Endodermal cell (in vitro differentiated cells): ENCODE measurements around the gene LDAH. TPM values are rescaled to one million over a fixed set of nuclear protein-coding genes. Genes with fewer than 3 reads are reported as not detected.

ENCODE experiments used
- DNase-seq: peaks from one replicate; pipeline ENCODE4 v3.0.0-alpha.2; 2017
- H3K27ac ChIP-seq: 2 replicates; pipeline ENCODE4 v1.5.1; 2013; ENCODE audit warnings: mild to moderate bottlenecking, low read depth, low read length, moderate library complexity
- H3K27me3 ChIP-seq: 2 replicates; pipeline ENCODE4 v1.6.1; 2013; ENCODE audit warnings: mild to moderate bottlenecking, low read length, moderate library complexity; ENCODE audit not compliant: insufficient read depth, control insufficient read depth, poor library complexity, severe bottlenecking
- H3K36me3 ChIP-seq: 2 replicates; pipeline ENCODE4 v1.7.0; 2013; ENCODE audit warnings: mild to moderate bottlenecking, low read length, moderate library complexity; ENCODE audit not compliant: control insufficient read depth, insufficient read depth
- H3K4me1 ChIP-seq: one replicate; pipeline ENCODE4 v1.7.0; 2013; ENCODE audit warnings: low read length; ENCODE audit not compliant: control insufficient read depth, insufficient read depth
- H3K4me3 ChIP-seq: 2 replicates; pipeline ENCODE4 v1.5.1; 2013; ENCODE audit warnings: mild to moderate bottlenecking, low read length, moderate library complexity
- H3K9ac ChIP-seq: 2 replicates; pipeline ENCODE4 v1.6.1; 2013; ENCODE audit warnings: mild to moderate bottlenecking, low read length, moderate library complexity; ENCODE audit not compliant: poor library complexity, severe bottlenecking; ENCODE audit errors: extremely low read depth
- H3K9me3 ChIP-seq: 2 replicates; pipeline ENCODE4 v1.6.1; 2013; ENCODE audit warnings: mild to moderate bottlenecking, low read length, moderate library complexity; ENCODE audit not compliant: control insufficient read depth
- H3K27ac Mint-ChIP-seq: 2 replicates; pipeline ENCODE4 v1.8.0; 2020; ENCODE audit warnings: mixed read lengths
- H3K27me3 Mint-ChIP-seq: 2 replicates; pipeline ENCODE4 v1.8.0; 2021; ENCODE audit warnings: mild to moderate bottlenecking, mixed read lengths; ENCODE audit not compliant: insufficient read depth
- H3K36me3 Mint-ChIP-seq: 2 replicates; pipeline ENCODE4 v1.8.0; 2020; ENCODE audit warnings: low read depth, mixed read lengths
- H3K4me1 Mint-ChIP-seq: 2 replicates; pipeline ENCODE4 v1.8.0; 2020; ENCODE audit warnings: mixed read lengths
- H3K4me3 Mint-ChIP-seq: 2 replicates; pipeline ENCODE4 v1.8.0; 2020; ENCODE audit warnings: mild to moderate bottlenecking, moderate library complexity, mixed read lengths
- H3K9me3 Mint-ChIP-seq: 2 replicates; pipeline ENCODE4 v1.8.0; 2020; ENCODE audit warnings: mild to moderate bottlenecking, mixed read lengths
- WGBS, 2 experiments: methylation state at CpG; one replicate each; pipeline versions ENCODE4 v1.1.5 to v1.1.7; 2013; ENCODE audit warnings: missing lambda C conversion rate in 2 of 2, mixed read lengths in 1 of 2; ENCODE audit not compliant: insufficient coverage in 1 of 2, insufficient read length in 1 of 2; 5-methylcytosine and 5-hydroxymethylcytosine counted together
- total RNA-seq, 2 donors: library from RNA; stranded (reverse); fragmentation: NEBNext Ultra II Directional in 1 of 2; extraction: Animal tissue kit (Norgen Biotek cat#: 25700) in 1 of 2; gene quantifications; 2 replicates in 1 of 2; 3 replicates in 1 of 2; pipeline ENCODE4 v1.2.1, GENCODE V29; 2021
- TF ChIP-seq, protein P1 (sequence below): fragments of 200-600 bp; sonication (generic); conservative IDR thresholded peaks from 2 replicates; pipeline ENCODE4 v1.5.0; 2021; ENCODE audit warnings: antibody characterized with exemption, mild to moderate bottlenecking

LDAH gene
- total RNA-seq, 2 donors from 2014 or later, result 28.7 to 42.2 TPM

GRCh38 chr2:20635113-20635510 is 187.8 kb downstream of the LDAH start:
- H3K27ac Mint-ChIP-seq, result no peak overlapping the region

DNA sequence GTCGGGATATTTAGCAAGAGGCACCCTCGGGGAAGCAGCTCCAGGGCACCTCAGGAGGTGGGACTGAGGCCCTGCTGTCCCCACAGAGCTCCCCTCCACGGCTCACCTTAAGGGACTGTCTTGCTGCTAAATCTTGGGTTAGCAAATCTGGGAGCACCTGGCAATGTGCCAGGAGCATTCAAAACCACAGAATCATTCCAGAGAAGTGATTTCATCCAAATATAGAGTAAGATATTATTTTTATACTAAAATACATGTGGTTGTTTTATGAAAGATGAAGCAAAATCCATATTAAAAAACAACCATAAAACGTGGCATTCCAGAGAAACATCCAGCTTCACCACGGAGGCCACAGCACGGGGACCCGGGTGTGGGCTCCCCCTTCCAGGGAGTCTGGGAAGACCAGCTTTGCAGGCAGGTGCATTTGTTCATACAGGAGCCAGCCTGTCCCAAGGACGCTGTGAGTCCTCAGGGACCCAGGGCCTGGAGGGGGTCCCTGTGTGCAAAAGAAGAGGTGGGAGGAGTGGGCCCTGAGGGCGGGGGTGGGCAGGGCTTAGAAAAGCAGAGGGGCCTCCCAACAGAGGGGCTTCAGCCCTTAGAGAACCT is 188.3 kb downstream of the LDAH start:
- no peak overlapping the region for H3K9ac ChIP-seq
- Mint-ChIP-seq H3K9me3 (no peaks in the 10 kb centered on the region), H3K27me3 (no peaks in the 10 kb centered on the region), H3K36me3 (peaks cover 11% of the 10 kb centered on the region), H3K4me3 (no peak overlapping the region), H3K27ac (no peak overlapping the region), H3K4me1 (peaks cover 18% of the 10 kb centered on the region)
- DNase-seq, result no peak
- H3K27ac ChIP-seq, result no peak overlapping the region
- H3K4me3 ChIP-seq, result no peak overlapping the region
- TF ChIP-seq, protein P1, sequence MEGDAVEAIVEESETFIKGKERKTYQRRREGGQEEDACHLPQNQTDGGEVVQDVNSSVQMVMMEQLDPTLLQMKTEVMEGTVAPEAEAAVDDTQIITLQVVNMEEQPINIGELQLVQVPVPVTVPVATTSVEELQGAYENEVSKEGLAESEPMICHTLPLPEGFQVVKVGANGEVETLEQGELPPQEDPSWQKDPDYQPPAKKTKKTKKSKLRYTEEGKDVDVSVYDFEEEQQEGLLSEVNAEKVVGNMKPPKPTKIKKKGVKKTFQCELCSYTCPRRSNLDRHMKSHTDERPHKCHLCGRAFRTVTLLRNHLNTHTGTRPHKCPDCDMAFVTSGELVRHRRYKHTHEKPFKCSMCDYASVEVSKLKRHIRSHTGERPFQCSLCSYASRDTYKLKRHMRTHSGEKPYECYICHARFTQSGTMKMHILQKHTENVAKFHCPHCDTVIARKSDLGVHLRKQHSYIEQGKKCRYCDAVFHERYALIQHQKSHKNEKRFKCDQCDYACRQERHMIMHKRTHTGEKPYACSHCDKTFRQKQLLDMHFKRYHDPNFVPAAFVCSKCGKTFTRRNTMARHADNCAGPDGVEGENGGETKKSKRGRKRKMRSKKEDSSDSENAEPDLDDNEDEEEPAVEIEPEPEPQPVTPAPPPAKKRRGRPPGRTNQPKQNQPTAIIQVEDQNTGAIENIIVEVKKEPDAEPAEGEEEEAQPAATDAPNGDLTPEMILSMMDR, result no peak
- no peaks in the 10 kb centered on the region for H3K4me1 ChIP-seq
- 90 to 93% methylated on average over 6 to 9 of the region's 9 CpGs for WGBS, 2 experiments
- no peaks in the 10 kb centered on the region for H3K9me3 ChIP-seq
- H3K27me3 ChIP-seq, result no peaks in the 10 kb centered on the region
- H3K36me3 ChIP-seq, result peaks cover 7% of the 10 kb centered on the region

More at GRCh38 chr2:20635113-20635510, 187.8 kb downstream of the LDAH start:
- Mint-ChIP-seq H3K36me3 (peaks cover 11% of the 10 kb centered on the region), H3K27me3 (no peaks in the 10 kb centered on the region), H3K9me3 (no peaks in the 10 kb centered on the region), H3K4me3 (no peak overlapping the region), H3K4me1 (peaks cover 18% of the 10 kb centered on the region)
- TF ChIP-seq, protein P1, result no peak
- H3K27me3 ChIP-seq, result no peaks in the 10 kb centered on the region
- H3K4me3 ChIP-seq, result no peak overlapping the region
- no peaks in the 10 kb centered on the region for H3K9me3 ChIP-seq
- no peak for DNase-seq
- H3K27ac ChIP-seq, result no peak overlapping the region
- H3K36me3 ChIP-seq, result peaks cover 7% of the 10 kb centered on the region
- 83 to 89% methylated on average over 5 of the region's 5 CpGs for WGBS, 2 experiments
- no peak overlapping the region for H3K9ac ChIP-seq
- no peaks in the 10 kb centered on the region for H3K4me1 ChIP-seq

Other genes starting within 250 kb of the LDAH start
- 10 to 100 TPM; 23.0 to 26.2 TPM for gene HS1BP3, start 172.0 kb downstream of the LDAH start, total RNA-seq
- under 1 TPM; 0.07 to 0.09 TPM for gene GDF7, start 156.0 kb downstream of the LDAH start, total RNA-seq
- gene APOB, start 221.0 kb upstream of the LDAH start, total RNA-seq, result 10 to 100 TPM in 1 of 2 donors, 1 to 10 TPM in 1; 7.5 to 14.1 TPM